GM20431 (cell line): ENCODE measurements around the gene CA4.

Experiments used
- in situ Hi-C: fragments of 300-500 bp; cut with MseI, MboI; formaldehyde crosslinking; loops from one replicate; pipeline ENCODE4 v1.15.0; 2020; ENCODE audit warnings: low sequenced_read_pairs; ENCODE audit not compliant: unreplicated experiment

Gene CA4

GRCh38 chr17:60151355-60151754 lies 1.6 kb downstream of the CA4 start:
- in situ Hi-C loops: no loop called here

DNA sequence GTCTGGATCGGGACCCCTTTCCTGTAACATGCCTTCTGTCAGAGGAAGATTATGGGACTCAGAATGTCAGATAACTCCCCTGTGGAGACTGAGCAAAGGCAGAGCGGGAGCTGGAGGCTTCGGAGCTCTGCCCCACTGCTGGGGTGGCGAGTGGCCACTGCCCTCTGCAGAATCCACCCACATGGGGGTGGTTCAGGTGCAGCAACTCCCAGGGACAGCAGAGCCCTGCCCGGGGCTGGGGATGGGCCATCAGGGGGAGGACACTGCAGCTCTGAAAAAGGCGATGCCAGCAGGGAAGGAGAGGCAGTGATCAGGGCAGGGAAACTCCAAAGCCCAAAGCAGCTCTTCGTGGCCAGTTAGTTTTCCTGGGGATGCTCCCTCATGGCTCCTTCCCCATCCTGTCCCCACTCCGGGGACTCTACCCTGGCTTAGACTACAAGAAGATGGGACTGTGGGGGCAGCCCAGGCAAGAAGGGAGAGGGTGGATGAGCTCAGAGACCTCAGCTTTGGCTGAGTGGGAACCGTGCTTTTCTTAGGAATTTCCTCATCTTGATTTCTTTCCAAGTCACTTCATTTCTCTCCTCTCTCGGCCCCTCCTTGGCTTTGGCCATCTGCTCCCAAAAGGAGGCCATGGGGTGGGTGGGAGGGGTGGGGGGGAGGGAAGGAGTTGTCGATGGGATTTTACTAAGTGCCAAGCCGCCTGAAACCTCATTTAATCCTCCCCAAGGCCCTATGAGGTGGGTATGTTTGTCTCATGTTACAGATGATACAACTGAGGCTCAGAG lies 4.0 kb downstream of the CA4 start:
- in situ Hi-C loops: no loop called here

- in situ Hi-C loops: no loop called here
Observed at GRCh38 chr17:60154616-60155426, 5.0 kb downstream of the CA4 start.

GRCh38 chr17:60155427-60155814 lies 5.6 kb downstream of the CA4 start:
- in situ Hi-C loops: no loop called here

GRCh38 chr17:60155815-60156214 lies 6.0 kb downstream of the CA4 start:
- in situ Hi-C loops: no loop called here

DNA sequence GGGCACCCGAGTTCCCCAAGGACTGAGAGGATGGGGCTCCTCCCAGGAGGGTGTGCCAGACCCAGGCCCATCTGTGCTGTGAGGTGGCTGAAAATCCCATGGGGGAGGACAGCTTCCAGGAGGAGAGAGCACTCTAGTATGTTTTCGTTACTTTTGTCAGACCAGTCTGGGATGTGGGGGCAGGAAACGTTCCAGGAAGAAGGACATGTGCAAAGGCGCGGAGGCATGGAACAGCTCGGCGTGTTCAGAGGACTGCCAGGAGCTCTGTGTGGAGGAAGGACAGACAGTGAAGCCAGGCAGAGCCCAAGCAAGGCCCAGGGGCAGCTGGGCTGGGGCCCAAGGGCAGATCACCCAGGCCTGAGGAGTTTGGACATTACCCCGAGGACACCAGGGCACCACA lies 7.0 kb downstream of the CA4 start:
- in situ Hi-C loops: no loop called here

DNA sequence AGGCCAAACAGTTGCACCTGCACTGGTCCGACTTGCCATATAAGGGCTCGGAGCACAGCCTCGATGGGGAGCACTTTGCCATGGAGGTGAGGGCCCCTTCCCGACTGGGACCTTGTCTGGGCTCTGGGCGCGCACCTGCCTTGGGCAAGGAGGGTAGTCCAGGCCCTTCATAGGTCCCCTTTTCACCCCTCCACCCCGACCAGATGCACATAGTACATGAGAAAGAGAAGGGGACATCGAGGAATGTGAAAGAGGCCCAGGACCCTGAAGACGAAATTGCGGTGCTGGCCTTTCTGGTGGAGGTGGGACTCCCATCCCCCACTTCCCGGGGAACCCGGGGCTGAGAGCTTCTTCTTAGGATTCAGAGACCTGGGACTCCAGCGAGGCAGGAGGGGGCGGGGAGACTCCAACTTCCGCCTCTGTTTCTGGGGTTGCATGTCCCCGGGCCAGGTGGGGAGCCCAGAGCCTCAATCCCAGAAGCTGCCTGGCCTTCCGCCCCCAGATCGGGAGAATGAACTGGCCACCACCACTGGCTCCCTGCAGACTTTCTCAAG lies 7.8 kb downstream of the CA4 start:
- in situ Hi-C loops: no loop called here

DNA sequence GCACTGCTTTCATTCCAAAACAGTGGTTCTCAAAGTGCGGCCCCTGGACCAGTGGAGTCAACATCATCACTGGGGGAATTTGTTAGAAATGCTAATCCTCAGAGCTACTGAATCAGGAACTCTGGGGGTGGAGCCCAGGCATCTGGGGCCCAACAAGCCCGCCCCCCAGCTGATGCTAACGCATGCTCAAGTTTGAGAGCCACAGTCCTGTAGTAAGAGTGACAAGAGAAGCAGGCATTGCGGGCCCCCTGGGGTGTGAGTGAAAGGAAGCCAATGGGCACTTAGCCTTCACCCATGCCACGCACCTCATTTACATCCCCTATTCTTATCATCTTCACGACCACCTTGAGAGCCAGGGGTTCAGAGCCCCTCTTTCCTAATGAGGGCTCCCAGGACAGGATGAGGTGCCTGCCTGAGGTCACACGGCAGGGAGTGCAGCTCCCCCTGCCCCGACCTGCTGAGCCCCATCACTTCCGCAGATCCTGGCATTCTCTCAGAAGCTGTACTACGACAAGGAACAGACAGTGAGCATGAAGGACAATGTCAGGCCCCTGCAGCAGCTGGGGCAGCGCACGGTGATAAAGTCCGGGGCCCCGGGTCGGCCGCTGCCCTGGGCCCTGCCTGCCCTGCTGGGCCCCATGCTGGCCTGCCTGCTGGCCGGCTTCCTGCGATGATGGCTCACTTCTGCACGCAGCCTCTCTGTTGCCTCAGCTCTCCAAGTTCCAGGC lies 9.1 kb downstream of the CA4 start:
- in situ Hi-C loops: no loop called here

DNA sequence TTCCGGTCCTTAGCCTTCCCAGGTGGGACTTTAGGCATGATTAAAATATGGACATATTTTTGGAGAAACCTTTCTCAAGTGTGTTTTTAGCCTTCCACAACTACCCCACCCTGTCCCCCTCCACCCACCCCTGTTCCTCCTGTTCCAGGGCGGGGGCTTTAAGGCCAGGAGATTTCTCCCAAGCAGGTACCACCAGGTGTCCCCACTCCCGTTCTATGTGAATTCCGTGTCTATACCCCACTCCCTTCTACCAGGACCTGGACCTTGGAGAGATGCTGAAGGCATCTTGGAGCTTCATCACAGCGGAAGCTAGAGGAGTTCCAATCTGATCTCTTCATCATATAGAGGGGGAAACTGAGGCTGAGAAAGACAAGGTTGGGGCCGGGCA lies 9.7 kb downstream of the CA4 start:
- in situ Hi-C loops: no loop called here

- in situ Hi-C loops: no loop called here
Observed at GRCh38 chr17:60160829-60161501, 11.2 kb downstream of the CA4 start.

DNA sequence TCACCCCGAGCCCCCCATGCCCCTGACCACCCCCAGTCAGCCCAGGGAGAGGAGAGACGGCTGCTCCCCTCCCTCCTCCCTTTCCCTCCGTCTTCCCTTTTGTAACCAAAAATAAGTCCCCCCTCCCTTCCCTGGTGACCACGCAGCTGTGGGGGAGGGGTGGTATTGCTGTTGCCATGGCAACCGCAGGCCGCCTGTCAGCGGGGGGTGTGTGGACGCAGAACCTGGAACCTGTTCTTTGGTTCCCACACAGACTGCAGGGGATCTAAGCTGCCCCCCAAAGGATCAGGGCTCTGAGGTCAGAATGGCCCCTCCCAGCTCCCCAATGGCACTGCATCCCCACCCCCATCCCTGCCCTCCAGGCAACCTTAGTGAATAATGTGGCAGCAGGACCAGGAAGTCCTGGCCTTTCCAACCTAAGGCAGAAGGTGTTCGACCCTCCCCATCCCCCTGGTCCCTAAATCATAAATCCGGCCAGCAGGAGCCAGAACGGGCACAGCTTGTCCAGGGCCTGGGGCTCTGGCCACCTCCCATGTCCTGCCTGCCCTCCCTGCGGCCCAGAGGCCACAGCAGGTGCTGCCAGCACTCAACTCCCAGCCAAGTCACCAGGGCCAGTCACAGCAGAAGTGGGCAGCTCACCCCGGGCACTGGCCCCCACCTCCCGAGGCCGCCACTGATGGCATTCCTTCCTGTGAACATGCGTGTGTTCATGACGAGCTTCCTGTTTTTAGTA lies 12.0 kb downstream of the CA4 start:
- in situ Hi-C loops: no loop called here

- in situ Hi-C loops: no loop called here
Observed at GRCh38 chr17:60163108-60163784, 13.5 kb downstream of the CA4 start.

GRCh38 chr17:60164164-60164563 lies 14.4 kb downstream of the CA4 start:
- in situ Hi-C loops: no loop called here

GRCh38 chr17:60164697-60165096 lies 14.9 kb downstream of the CA4 start:
- in situ Hi-C loops: no loop called here

DNA sequence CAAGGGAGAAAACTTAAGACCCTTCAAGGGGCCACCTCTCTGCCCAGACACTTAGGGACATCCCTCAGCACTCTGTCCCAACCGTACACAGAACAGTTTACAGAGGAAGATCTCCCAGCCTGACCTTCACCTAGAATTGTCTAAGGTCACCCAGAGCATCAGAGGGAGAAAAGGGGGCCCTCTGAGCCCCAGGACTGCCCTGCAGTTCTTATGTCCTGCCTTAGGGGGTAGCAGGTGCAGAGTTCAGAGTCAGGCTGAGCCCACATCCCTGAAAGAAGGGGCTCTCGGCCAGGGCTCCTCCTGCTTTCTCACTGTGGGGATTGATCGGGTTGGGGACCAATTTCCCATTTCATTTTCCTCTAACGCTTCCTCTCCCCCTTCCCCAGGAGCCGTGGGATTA lies 15.4 kb downstream of the CA4 start:
- in situ Hi-C loops: no loop called here

DNA sequence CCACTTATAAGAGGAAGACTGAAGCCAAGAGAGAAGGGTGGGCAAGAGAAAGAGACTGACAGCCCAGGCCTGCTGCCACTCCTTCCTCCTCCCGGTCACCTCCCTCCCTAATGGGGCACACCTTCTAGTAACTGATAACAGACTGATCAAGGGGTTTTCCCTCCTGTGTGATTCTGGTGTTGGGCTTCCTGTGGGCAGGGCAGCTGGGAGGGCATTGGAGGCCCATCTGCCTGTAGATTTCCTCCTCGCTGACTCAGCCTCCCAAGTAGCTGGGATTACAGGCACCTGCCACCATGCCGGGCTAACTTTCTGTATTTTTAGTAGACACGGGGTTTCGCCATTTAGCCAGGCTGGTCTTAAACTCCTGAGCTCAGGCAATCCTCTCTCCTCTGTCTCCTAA lies 16.2 kb downstream of the CA4 start:
- in situ Hi-C loops: no loop called here

DNA sequence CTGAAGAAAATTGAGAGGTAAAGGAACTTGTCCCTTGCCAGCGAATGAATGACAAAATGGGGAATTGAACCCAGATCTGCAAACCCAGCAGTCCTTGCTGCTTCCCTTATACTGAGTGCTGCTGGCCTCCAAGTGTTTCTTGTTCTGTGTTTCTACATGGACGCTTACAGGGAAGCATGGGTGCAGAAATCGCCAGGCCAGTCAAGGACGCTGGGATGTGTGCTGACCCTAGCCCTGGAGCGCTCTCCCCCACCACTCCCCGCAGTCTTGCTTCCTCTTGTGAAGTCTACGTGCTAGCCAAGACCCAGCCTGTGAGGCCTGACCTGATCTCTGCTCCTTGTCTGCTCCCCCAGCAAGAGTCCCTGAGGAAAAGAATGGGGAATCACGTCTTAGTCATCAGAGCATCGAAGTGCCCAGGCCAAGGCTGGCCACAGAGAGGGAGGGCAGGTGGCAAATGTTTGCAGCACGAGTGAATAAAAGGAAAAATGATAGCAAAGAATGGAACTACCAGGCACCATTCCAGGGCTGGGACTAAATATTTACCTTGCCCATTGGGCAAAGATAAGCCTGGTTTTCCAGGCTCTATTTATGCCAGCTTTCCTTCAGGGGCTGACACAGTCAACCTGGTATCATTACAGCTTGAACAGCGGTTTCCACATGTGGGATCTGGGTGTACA lies 17.4 kb downstream of the CA4 start:
- in situ Hi-C loops: no loop called here

DNA sequence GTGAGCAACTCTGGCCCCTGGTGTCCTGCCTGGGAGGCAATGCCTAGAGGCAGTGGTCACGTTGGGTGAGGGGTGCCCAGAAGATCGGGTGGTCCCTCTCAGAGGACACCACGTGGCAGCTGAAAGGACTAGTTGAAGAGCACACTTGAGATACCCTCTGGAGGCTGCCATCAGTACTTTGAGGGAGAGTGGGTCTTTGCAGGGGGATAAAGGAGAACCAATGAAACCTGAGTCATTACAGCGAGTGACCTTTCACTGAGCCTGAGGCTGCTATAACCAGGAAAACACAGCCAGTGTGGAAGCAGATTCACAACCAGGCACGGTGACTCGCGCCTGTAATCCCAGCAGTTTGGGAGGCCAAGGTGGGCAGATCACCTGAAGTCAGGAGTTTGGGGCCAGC lies 18.9 kb downstream of the CA4 start:
- in situ Hi-C loops: no loop called here
